ENCODE results near the gene KCNN3. TPM values are rescaled to one million over a fixed set of nuclear protein-coding genes. Genes with fewer than 3 reads are reported as not detected.
A peak's percentile ranks its signal among the peaks of the same experiment; 100 is the strongest.

Gene KCNN3
- total RNA-seq, 1 experiment from 2014 or later, result not detected

GRCh38 chr1:154812877-154813276 lies 57.2 kb downstream of the KCNN3 start:
- H3K9me3 Mint-ChIP-seq (ENCODE audit: low read depth, unreplicated experiment), result no peaks in the 10 kb centered on the region
- CTCF ChIA-PET, result interaction anchor here (0.7 to 1.0 kb wide), 6 partner anchors 51 to 1326 kb away, joined by 3 to 6 read pairs (median 4); no protein-coding TSS in a partner anchor
- TF ChIP-seq CTCF (IDR thresholded peaks at IDR 0.05; ENCODE audit: unreplicated experiment), result no peak
- no peak overlapping the region for H3K27ac Mint-ChIP-seq (ENCODE audit: unreplicated experiment)
- DNase-seq, result no peak
- H3K36me3 Mint-ChIP-seq (ENCODE audit: insufficient read depth, unreplicated experiment), result no peaks in the 10 kb centered on the region
- peaks cover 96% of the 10 kb centered on the region for H3K27me3 Mint-ChIP-seq (ENCODE audit: unreplicated experiment)
- peaks cover 14% of the 10 kb centered on the region for H3K4me1 Mint-ChIP-seq (ENCODE audit: low read depth, unreplicated experiment)
- intact Hi-C loops (cut with micrococcal nuclease; ENCODE audit: unreplicated experiment), result no loop called here
- H3K4me3 Mint-ChIP-seq (ENCODE audit: low read depth, unreplicated experiment), result no peak overlapping the region
- no TSS peak for BruUV-seq (replicated peaks)

- CTCF ChIA-PET, result interaction anchor here (1.0 to 1.4 kb wide), 2 partner anchors 12 to 68 kb away, joined by 4 read pairs; no protein-coding TSS in a partner anchor
- H3K4me1 Mint-ChIP-seq (ENCODE audit: low read depth, unreplicated experiment), result peaks cover 14% of the 10 kb centered on the region
- DNase-seq, result no peak
- H3K9me3 Mint-ChIP-seq (ENCODE audit: low read depth, unreplicated experiment), result no peaks in the 10 kb centered on the region
- no peak overlapping the region for H3K4me3 Mint-ChIP-seq (ENCODE audit: low read depth, unreplicated experiment)
- TF ChIP-seq CTCF (IDR thresholded peaks at IDR 0.05; ENCODE audit: unreplicated experiment), result no peak
- no peaks in the 10 kb centered on the region for H3K36me3 Mint-ChIP-seq (ENCODE audit: insufficient read depth, unreplicated experiment)
- no TSS peak for BruUV-seq (replicated peaks)
- peaks cover 96% of the 10 kb centered on the region for H3K27me3 Mint-ChIP-seq (ENCODE audit: unreplicated experiment)
- intact Hi-C loops (cut with micrococcal nuclease; ENCODE audit: unreplicated experiment), result no loop called here
- no peak overlapping the region for H3K27ac Mint-ChIP-seq (ENCODE audit: unreplicated experiment)
These were observed 59.5 kb downstream of the KCNN3 start for GRCh38 chr1:154810571-154810970.

GRCh38 chr1:154809436-154810413 lies 60.4 kb downstream of the KCNN3 start:
- CTCF ChIA-PET, result interaction anchor here (0.5 to 1.4 kb wide), 3 partner anchors 13 to 626 kb away, joined by 4 read pairs; no protein-coding TSS in a partner anchor
- TF ChIP-seq CTCF (IDR thresholded peaks at IDR 0.05; ENCODE audit: unreplicated experiment), result no peak
- DNase-seq, result peak; percentile 40
- intact Hi-C loops (cut with micrococcal nuclease; ENCODE audit: unreplicated experiment), result no loop called here
- Mint-ChIP-seq H3K4me1 (ENCODE audit: low read depth, unreplicated experiment) (peaks cover 14% of the 10 kb centered on the region), H3K9me3 (ENCODE audit: low read depth, unreplicated experiment) (no peaks in the 10 kb centered on the region), H3K27ac (ENCODE audit: unreplicated experiment) (no peak overlapping the region), H3K4me3 (ENCODE audit: low read depth, unreplicated experiment) (no peak overlapping the region), H3K27me3 (ENCODE audit: unreplicated experiment) (peaks cover 96% of the 10 kb centered on the region), H3K36me3 (ENCODE audit: insufficient read depth, unreplicated experiment) (no peaks in the 10 kb centered on the region)
- BruUV-seq (replicated peaks), result no TSS peak

GRCh38 chr1:154808909-154809262 lies 61.2 kb downstream of the KCNN3 start:
- no peaks in the 10 kb centered on the region for H3K36me3 Mint-ChIP-seq (ENCODE audit: insufficient read depth, unreplicated experiment)
- H3K27ac Mint-ChIP-seq (ENCODE audit: unreplicated experiment), result no peak overlapping the region
- no peak for TF ChIP-seq CTCF (IDR thresholded peaks at IDR 0.05; ENCODE audit: unreplicated experiment)

More at GRCh38 chr1:154808909-154809262, 61.2 kb downstream of the KCNN3 start:
- H3K9me3 Mint-ChIP-seq (ENCODE audit: low read depth, unreplicated experiment), result no peaks in the 10 kb centered on the region
- H3K4me1 Mint-ChIP-seq (ENCODE audit: low read depth, unreplicated experiment), result peaks cover 14% of the 10 kb centered on the region
- BruUV-seq (replicated peaks), result no TSS peak
- CTCF ChIA-PET, result interaction anchor here (1.4 kb wide), 1 partner anchor 11 kb away, joined by 3 read pairs; no protein-coding TSS in a partner anchor
- intact Hi-C loops (cut with micrococcal nuclease; ENCODE audit: unreplicated experiment), result no loop called here
- no peak overlapping the region for H3K4me3 Mint-ChIP-seq (ENCODE audit: low read depth, unreplicated experiment)
- no peak for DNase-seq
- H3K27me3 Mint-ChIP-seq (ENCODE audit: unreplicated experiment), result peaks cover 96% of the 10 kb centered on the region
